ENCODE measurements around the gene LRRC9.
"Not testable (repeated sequence)": the region's sequence is repeated elsewhere in the genome, so short reads cannot be mapped to it uniquely, and the experiment has no call there.

LRRC9 gene

DNA sequence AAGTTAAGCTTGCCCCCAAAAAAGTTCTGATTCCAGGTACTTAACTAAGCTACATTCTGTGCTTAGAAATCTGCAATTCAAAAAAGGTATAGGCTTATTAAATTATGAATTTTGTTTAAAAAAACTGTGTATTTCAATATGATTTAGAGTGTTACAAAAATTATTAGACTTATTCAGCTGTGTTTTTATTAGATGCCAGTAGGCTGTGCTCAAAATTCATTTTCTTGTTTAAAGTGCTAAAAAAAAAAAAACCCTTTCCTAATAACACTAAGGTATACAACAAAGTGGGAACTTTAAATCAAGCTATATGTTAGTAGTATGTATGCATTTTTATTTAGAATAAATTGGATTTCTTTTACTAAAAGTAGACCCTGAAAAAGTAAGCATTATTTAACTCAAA is 25.0 kb downstream of the LRRC9 start:
- Histone ChIP-seq H3K4me2 (ENCODE audit: low read length) (no peak overlapping the region), H4K91ac (ENCODE audit: low read depth, low read length) (no peak overlapping the region), H3K23ac (ENCODE audit: low read length) (no peak overlapping the region), H2BK5ac (ENCODE audit: low read depth, low read length, poor library complexity) (no peak overlapping the region), H3K4me3 (ENCODE audit: low read depth, low read length) (no peak overlapping the region), H2AFZ (ENCODE audit: insufficient read depth, low read length, poor library complexity) (no peak overlapping the region), H3K4ac (ENCODE audit: low read depth, low read length) (no peak overlapping the region), H3K79me1 (ENCODE audit: low read length) (no peaks in the 10 kb centered on the region), H3K79me2 (ENCODE audit: control insufficient read depth, insufficient read depth, low read length, poor library complexity) (no peaks in the 10 kb centered on the region), H3K9ac (ENCODE audit: low read length) (no peak overlapping the region), H4K8ac (ENCODE audit: low read depth, low read length) (no peak overlapping the region), H3K27ac (ENCODE audit: low read depth, low read length) (no peak overlapping the region), H3K18ac (ENCODE audit: low read length) (no peak overlapping the region), H2BK12ac (ENCODE audit: low read length) (no peak overlapping the region), H2BK120ac (ENCODE audit: insufficient read depth, low read length, poor library complexity) (no peak overlapping the region), H3K36me3 (ENCODE audit: control insufficient read depth in 1 of 2, insufficient read depth in 2 of 2, low read length in 2 of 2) (no peaks in the 10 kb centered on the region), H3K4me1 (ENCODE audit: control insufficient read depth in 1 of 2, insufficient read depth in 2 of 2, low read length in 2 of 2) (no peaks in the 10 kb centered on the region), H3K9me3 (ENCODE audit: insufficient read depth, low read depth, low read length) (no peaks in the 10 kb centered on the region), H4K12ac (ENCODE audit: low read depth, low read length) (no peak overlapping the region), H2AK5ac (ENCODE audit: low read length) (no peak overlapping the region), H3K27me3 (ENCODE audit: insufficient read depth, low read length) (no peaks in the 10 kb centered on the region), H3K14ac (ENCODE audit: low read length) (no peak overlapping the region)
- no peak for DNase-seq

DNA sequence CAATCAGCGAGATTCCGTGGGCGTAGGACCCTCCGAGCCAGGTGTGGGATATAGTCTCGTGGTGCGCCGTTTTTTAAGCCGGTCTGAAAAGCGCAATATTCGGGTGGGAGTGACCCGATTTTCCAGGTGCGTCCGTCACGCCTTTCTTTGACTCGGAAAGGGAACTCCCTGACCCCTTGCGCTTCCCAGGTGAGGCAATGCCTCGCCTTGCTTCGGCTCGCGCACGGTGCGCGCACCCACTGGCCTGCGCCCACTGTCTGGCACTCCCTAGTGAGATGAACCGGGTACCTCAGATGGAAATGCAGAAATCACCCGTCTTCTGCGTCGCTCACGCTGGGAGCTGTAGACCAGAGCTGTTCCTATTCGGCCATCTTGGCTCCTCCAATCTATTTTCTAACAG is 32.2 kb downstream of the LRRC9 start:
- not testable (repeated sequence) for H3K4me1 ChIP-seq (ENCODE audit: control insufficient read depth in 1 of 2, insufficient read depth in 2 of 2, low read length in 2 of 2); H2BK12ac ChIP-seq (ENCODE audit: low read length); H3K9ac ChIP-seq (ENCODE audit: low read length); H3K79me1 ChIP-seq (ENCODE audit: low read length); H2AFZ ChIP-seq (ENCODE audit: insufficient read depth, low read length, poor library complexity); H4K91ac ChIP-seq (ENCODE audit: low read depth, low read length); H3K23ac ChIP-seq (ENCODE audit: low read length); H3K27ac ChIP-seq (ENCODE audit: low read depth, low read length); H3K4me2 ChIP-seq (ENCODE audit: low read length); H3K9me3 ChIP-seq (ENCODE audit: insufficient read depth, low read depth, low read length); H3K27me3 ChIP-seq (ENCODE audit: insufficient read depth, low read length); DNase-seq; H2AK5ac ChIP-seq (ENCODE audit: low read length); H2BK120ac ChIP-seq (ENCODE audit: insufficient read depth, low read length, poor library complexity); H3K14ac ChIP-seq (ENCODE audit: low read length); H3K4ac ChIP-seq (ENCODE audit: low read depth, low read length); H3K36me3 ChIP-seq (ENCODE audit: control insufficient read depth in 1 of 2, insufficient read depth in 2 of 2, low read length in 2 of 2); H3K4me3 ChIP-seq (ENCODE audit: low read depth, low read length); H2BK5ac ChIP-seq (ENCODE audit: low read depth, low read length, poor library complexity); H3K79me2 ChIP-seq (ENCODE audit: control insufficient read depth, insufficient read depth, low read length, poor library complexity); H4K12ac ChIP-seq (ENCODE audit: low read depth, low read length); H4K8ac ChIP-seq (ENCODE audit: low read depth, low read length); H3K18ac ChIP-seq (ENCODE audit: low read length)
- no CpG with 5 or more reads among the region's 30 CpGs for WGBS (ENCODE audit: extremely low coverage, insufficient coverage, insufficient read length)

DNA sequence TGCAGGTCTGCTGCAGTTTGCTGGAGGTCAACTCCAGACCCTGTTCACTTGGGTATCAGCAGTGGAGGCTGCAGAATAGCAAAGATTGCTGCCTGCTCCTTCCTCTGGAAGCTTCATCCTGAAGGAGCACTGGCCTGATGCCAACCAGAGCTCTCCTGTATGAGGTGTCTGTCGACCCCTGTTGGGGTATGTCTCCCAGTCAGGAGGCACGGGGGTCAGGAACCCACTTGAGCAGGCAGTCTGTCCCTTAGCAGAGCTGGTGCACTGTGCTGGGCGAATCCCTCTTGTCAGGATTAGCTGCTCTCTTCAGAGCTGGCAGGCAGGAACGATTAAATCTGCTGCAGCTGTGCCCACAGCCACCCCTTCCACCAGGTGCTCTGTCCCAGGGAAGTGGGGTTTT is 37.9 kb downstream of the LRRC9 start:
- not testable (repeated sequence) for H3K23ac ChIP-seq (ENCODE audit: low read length); H3K4me3 ChIP-seq (ENCODE audit: low read depth, low read length); H3K27ac ChIP-seq (ENCODE audit: low read depth, low read length); H2BK12ac ChIP-seq (ENCODE audit: low read length); H3K79me1 ChIP-seq (ENCODE audit: low read length); H4K91ac ChIP-seq (ENCODE audit: low read depth, low read length); DNase-seq; H4K8ac ChIP-seq (ENCODE audit: low read depth, low read length); H3K18ac ChIP-seq (ENCODE audit: low read length); H3K4me2 ChIP-seq (ENCODE audit: low read length); H2AFZ ChIP-seq (ENCODE audit: insufficient read depth, low read length, poor library complexity); H2BK5ac ChIP-seq (ENCODE audit: low read depth, low read length, poor library complexity); H3K9me3 ChIP-seq (ENCODE audit: insufficient read depth, low read depth, low read length); H4K12ac ChIP-seq (ENCODE audit: low read depth, low read length); H2AK5ac ChIP-seq (ENCODE audit: low read length); H2BK120ac ChIP-seq (ENCODE audit: insufficient read depth, low read length, poor library complexity); H3K4ac ChIP-seq (ENCODE audit: low read depth, low read length); H3K9ac ChIP-seq (ENCODE audit: low read length); H3K14ac ChIP-seq (ENCODE audit: low read length); H3K36me3 ChIP-seq (ENCODE audit: control insufficient read depth in 1 of 2, insufficient read depth in 2 of 2, low read length in 2 of 2); H3K79me2 ChIP-seq (ENCODE audit: control insufficient read depth, insufficient read depth, low read length, poor library complexity); H3K27me3 ChIP-seq (ENCODE audit: insufficient read depth, low read length); H3K4me1 ChIP-seq (ENCODE audit: control insufficient read depth in 1 of 2, insufficient read depth in 2 of 2, low read length in 2 of 2)
- WGBS (ENCODE audit: extremely low coverage, insufficient coverage, insufficient read length): no CpG with 5 or more reads among the region's 4 CpGs

DNA sequence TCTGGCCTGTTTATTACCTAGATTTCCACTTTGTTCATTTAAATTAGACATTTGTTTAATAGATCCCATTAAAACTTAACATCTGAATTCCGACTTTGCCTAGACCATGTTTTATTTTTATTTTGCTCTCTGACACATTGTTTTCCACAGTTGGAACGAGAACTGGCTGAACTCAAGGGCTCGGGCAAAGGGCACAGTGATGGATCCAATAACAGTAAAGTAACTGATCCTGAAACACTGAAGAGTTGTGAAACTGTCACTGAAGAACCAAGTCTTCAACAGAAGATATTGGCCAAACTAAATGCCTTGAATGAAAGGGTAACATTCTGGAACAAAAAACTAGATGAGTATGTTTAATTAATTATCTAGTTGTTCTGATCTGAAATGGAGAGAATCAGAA is 39.7 kb downstream of the LRRC9 start:
- no CpG with 5 or more reads among the region's 3 CpGs for WGBS (ENCODE audit: extremely low coverage, insufficient coverage, insufficient read length)
- H2BK12ac ChIP-seq (ENCODE audit: low read length): no peak overlapping the region
- no peak overlapping the region for H2BK5ac ChIP-seq (ENCODE audit: low read depth, low read length, poor library complexity)
- H4K12ac ChIP-seq (ENCODE audit: low read depth, low read length): no peak overlapping the region
- no peak overlapping the region for H3K18ac ChIP-seq (ENCODE audit: low read length)
- H2AK5ac ChIP-seq (ENCODE audit: low read length): no peak overlapping the region
- no peaks in the 10 kb centered on the region for H3K36me3 ChIP-seq (ENCODE audit: control insufficient read depth in 1 of 2, insufficient read depth in 2 of 2, low read length in 2 of 2)
- H3K4me2 ChIP-seq (ENCODE audit: low read length): no peak overlapping the region
- no peak overlapping the region for H3K27ac ChIP-seq (ENCODE audit: low read depth, low read length)
- no peak overlapping the region for H2AFZ ChIP-seq (ENCODE audit: insufficient read depth, low read length, poor library complexity)
- H3K9ac ChIP-seq (ENCODE audit: low read length): no peak overlapping the region
- no peak overlapping the region for H3K23ac ChIP-seq (ENCODE audit: low read length)
- H3K9me3 ChIP-seq (ENCODE audit: insufficient read depth, low read depth, low read length): no peaks in the 10 kb centered on the region
- no peak overlapping the region for H3K4me3 ChIP-seq (ENCODE audit: low read depth, low read length)
- no peaks in the 10 kb centered on the region for H3K79me2 ChIP-seq (ENCODE audit: control insufficient read depth, insufficient read depth, low read length, poor library complexity)
- no peak overlapping the region for H4K8ac ChIP-seq (ENCODE audit: low read depth, low read length)
- no peak overlapping the region for H4K91ac ChIP-seq (ENCODE audit: low read depth, low read length)
- no peak for DNase-seq
- H3K4ac ChIP-seq (ENCODE audit: low read depth, low read length): no peak overlapping the region
- no peaks in the 10 kb centered on the region for H3K4me1 ChIP-seq (ENCODE audit: control insufficient read depth in 1 of 2, insufficient read depth in 2 of 2, low read length in 2 of 2)
- H3K79me1 ChIP-seq (ENCODE audit: low read length): no peaks in the 10 kb centered on the region
- no peak overlapping the region for H3K14ac ChIP-seq (ENCODE audit: low read length)
- no peaks in the 10 kb centered on the region for H3K27me3 ChIP-seq (ENCODE audit: insufficient read depth, low read length)
- no peak overlapping the region for H2BK120ac ChIP-seq (ENCODE audit: insufficient read depth, low read length, poor library complexity)
